Stomach (tissue), 4 donors: ENCODE data around the gene PRRT4.

Experiments
- EP300 ChIP-seq: sonication (generic); formaldehyde crosslinking; IDR thresholded peaks from one replicate; pipeline ENCODE4 v1.6.1; 2017; ENCODE audit warnings: antibody characterized with exemption
- TF ChIP-seq, protein P1 (sequence below), 7 experiments: fragments of 450-650 bp in 4 of 7; fragments of 200-600 bp in 3 of 7; sonication (generic) in 3 of 7; IDR thresholded peaks; one replicate each; pipeline ENCODE4 v1.5.1; 2016 to 2019; ENCODE audit warnings: antibody characterized with exemption in 7 of 7, control low read depth in 2 of 7, mild to moderate bottlenecking in 1 of 7

DNA sequence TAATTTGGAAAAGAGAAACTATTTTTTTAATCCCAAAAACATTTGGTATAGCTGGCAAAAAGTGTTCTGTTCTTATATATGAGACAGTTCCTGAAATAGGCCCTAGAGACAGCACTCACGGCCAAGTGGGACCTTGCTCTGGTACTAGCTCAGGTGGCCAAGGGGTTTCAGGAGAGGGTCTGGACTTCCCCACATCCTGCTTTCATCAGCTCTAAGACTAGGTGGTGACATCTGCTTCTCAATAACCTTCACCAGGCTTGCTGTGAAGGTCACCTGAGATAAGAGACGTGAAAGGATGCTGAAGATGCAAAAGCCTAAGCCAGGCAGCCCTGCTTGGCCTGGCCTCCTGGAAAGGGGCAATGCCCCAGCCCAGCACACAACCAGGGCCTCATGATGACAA lies 58.4 kb downstream of the PRRT4 start:
- TF ChIP-seq, protein P1, sequence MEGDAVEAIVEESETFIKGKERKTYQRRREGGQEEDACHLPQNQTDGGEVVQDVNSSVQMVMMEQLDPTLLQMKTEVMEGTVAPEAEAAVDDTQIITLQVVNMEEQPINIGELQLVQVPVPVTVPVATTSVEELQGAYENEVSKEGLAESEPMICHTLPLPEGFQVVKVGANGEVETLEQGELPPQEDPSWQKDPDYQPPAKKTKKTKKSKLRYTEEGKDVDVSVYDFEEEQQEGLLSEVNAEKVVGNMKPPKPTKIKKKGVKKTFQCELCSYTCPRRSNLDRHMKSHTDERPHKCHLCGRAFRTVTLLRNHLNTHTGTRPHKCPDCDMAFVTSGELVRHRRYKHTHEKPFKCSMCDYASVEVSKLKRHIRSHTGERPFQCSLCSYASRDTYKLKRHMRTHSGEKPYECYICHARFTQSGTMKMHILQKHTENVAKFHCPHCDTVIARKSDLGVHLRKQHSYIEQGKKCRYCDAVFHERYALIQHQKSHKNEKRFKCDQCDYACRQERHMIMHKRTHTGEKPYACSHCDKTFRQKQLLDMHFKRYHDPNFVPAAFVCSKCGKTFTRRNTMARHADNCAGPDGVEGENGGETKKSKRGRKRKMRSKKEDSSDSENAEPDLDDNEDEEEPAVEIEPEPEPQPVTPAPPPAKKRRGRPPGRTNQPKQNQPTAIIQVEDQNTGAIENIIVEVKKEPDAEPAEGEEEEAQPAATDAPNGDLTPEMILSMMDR (IDR thresholded peaks at IDR 0.05) = no peak
- no peak for TF ChIP-seq EP300
